ENCODE results near the gene TMEM120B.

DNA sequence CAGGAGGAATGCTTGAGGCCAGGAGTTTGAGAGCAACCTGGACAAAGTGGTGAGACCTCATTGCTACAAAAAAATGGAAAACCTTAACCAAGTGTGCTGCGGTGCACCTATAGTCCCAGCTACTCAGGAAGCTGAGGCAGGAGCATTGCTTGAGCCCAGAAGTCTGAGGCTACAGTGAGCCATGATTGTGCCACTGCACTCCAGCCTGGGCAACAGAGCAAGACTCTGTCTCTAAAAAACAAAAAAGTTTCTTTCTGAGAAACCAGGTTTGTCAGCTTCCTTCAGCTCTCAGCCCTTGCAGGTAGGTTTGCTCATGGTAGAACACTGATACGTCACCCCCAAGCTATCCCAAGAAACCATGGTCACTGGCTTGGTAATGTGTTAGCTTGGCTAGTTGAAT is 23.1 kb upstream of the TMEM120B start:
- TF ChIP-seq, protein P1, sequence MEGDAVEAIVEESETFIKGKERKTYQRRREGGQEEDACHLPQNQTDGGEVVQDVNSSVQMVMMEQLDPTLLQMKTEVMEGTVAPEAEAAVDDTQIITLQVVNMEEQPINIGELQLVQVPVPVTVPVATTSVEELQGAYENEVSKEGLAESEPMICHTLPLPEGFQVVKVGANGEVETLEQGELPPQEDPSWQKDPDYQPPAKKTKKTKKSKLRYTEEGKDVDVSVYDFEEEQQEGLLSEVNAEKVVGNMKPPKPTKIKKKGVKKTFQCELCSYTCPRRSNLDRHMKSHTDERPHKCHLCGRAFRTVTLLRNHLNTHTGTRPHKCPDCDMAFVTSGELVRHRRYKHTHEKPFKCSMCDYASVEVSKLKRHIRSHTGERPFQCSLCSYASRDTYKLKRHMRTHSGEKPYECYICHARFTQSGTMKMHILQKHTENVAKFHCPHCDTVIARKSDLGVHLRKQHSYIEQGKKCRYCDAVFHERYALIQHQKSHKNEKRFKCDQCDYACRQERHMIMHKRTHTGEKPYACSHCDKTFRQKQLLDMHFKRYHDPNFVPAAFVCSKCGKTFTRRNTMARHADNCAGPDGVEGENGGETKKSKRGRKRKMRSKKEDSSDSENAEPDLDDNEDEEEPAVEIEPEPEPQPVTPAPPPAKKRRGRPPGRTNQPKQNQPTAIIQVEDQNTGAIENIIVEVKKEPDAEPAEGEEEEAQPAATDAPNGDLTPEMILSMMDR (IDR thresholded peaks at IDR 0.05; ENCODE audit: low read length), result no peak
- no peak for TF ChIP-seq EZH2 (optimal IDR thresholded peaks at IDR 0.05; ENCODE audit: low read depth, low read length)
